Hypothalamus (tissue), 51 donors: ENCODE results near the gene AP5Z1.
"Not testable (repeated sequence)": the region's sequence is repeated elsewhere in the genome, so short reads cannot be mapped to it uniquely, and the experiment has no call there.

Source experiments
- DNase-seq, 51 donors: peaks; one replicate each; lab custom pipeline; 2025; lab: John Stamatoyannopoulos, UW

Gene AP5Z1

GRCh38 chr7:4800487-4800886, 25.1 kb downstream of the AP5Z1 start:
- no peak for DNase-seq

GRCh38 chr7:4800926-4801838, 25.8 kb downstream of the AP5Z1 start:
- DNase-seq = no peak

GRCh38 chr7:4801839-4802231, 26.4 kb downstream of the AP5Z1 start:
- no peak for DNase-seq

GRCh38 chr7:4802577-4802976, 27.2 kb downstream of the AP5Z1 start:
- DNase-seq = not testable (repeated sequence)

GRCh38 chr7:4803397-4804241, 28.2 kb downstream of the AP5Z1 start:
- no peak for DNase-seq

- DNase-seq = no peak
These were observed 29.9 kb downstream of the AP5Z1 start for GRCh38 chr7:4805110-4805983.

- DNase-seq = no peak
These were observed 30.5 kb downstream of the AP5Z1 start for GRCh38 chr7:4805984-4806300.

GRCh38 chr7:4806983-4807597, 31.7 kb downstream of the AP5Z1 start:
- no peak for DNase-seq

GRCh38 chr7:4807598-4808016, 32.2 kb downstream of the AP5Z1 start:
- DNase-seq = no peak

- no peak for DNase-seq
These were observed 32.6 kb downstream of the AP5Z1 start for GRCh38 chr7:4808026-4808425.

- no peak for DNase-seq
These were observed 33.1 kb downstream of the AP5Z1 start for GRCh38 chr7:4808565-4808964.

GRCh38 chr7:4809091-4809591, 33.7 kb downstream of the AP5Z1 start:
- peak in 20 of 51 donors; percentile 11 to 54 (median 26) for DNase-seq

- no peak for DNase-seq
These were observed 34.2 kb downstream of the AP5Z1 start for GRCh38 chr7:4809666-4810065.

GRCh38 chr7:4814433-4814832, 39.0 kb downstream of the AP5Z1 start:
- no peak for DNase-seq

- DNase-seq = no peak
These were observed 39.7 kb downstream of the AP5Z1 start for GRCh38 chr7:4815121-4815520.

- no peak for DNase-seq
These were observed 40.4 kb downstream of the AP5Z1 start for GRCh38 chr7:4815609-4816418.

GRCh38 chr7:4816419-4817080, 41.1 kb downstream of the AP5Z1 start:
- no peak for DNase-seq

GRCh38 chr7:4817178-4817901, 41.9 kb downstream of the AP5Z1 start:
- DNase-seq = no peak
